T-helper 1 cell treated with Interleukin-12 subunit alpha and Interleukin-12 subunit beta and Interleukin-4 antibody, amounts not matched to agents 30 μg/mL and 1 μg/mL, for 36 hours (primary cell): ENCODE measurements around the gene RERG.

ENCODE experiments used
- H3K27ac Mint-ChIP-seq: one replicate; pipeline ENCODE4 v1.8.0; 2021; ENCODE audit warnings: mild to moderate bottlenecking, mixed read lengths
- H3K27me3 Mint-ChIP-seq: one replicate; pipeline ENCODE4 v1.8.0; 2021; ENCODE audit warnings: low read depth, mixed read lengths
- H3K36me3 Mint-ChIP-seq: one replicate; pipeline ENCODE4 v1.8.0; 2021; ENCODE audit warnings: low read depth, mixed read lengths
- H3K4me1 Mint-ChIP-seq: one replicate; pipeline ENCODE4 v1.8.0; 2021; ENCODE audit warnings: low read depth, mixed read lengths
- H3K4me3 Mint-ChIP-seq: one replicate; pipeline ENCODE4 v1.8.0; 2021; ENCODE audit warnings: mild to moderate bottlenecking, moderate library complexity, mixed read lengths
- H3K9me3 Mint-ChIP-seq: one replicate; pipeline ENCODE4 v1.8.0; 2021; ENCODE audit warnings: mixed read lengths

The RERG gene

GRCh38 chr12:15155271-15155670, 65.9 kb downstream of the RERG start:
- Mint-ChIP-seq H3K4me3 (no peak overlapping the region), H3K36me3 (no peaks in the 10 kb centered on the region), H3K27ac (no peak overlapping the region), H3K27me3 (peaks cover 4% of the 10 kb centered on the region), H3K4me1 (no peaks in the 10 kb centered on the region), H3K9me3 (no peaks in the 10 kb centered on the region)

GRCh38 chr12:15154103-15154502, 67.1 kb downstream of the RERG start:
- Mint-ChIP-seq H3K4me1 (no peaks in the 10 kb centered on the region), H3K9me3 (no peaks in the 10 kb centered on the region), H3K27me3 (peaks cover 4% of the 10 kb centered on the region), H3K36me3 (no peaks in the 10 kb centered on the region), H3K4me3 (no peak overlapping the region), H3K27ac (no peak overlapping the region)

GRCh38 chr12:15152868-15153267, 68.3 kb downstream of the RERG start:
- Mint-ChIP-seq H3K9me3 (no peaks in the 10 kb centered on the region), H3K27me3 (peaks cover 7% of the 10 kb centered on the region), H3K36me3 (no peaks in the 10 kb centered on the region)

GRCh38 chr12:15152456-15152855, 68.8 kb downstream of the RERG start:
- H3K9me3 Mint-ChIP-seq: no peaks in the 10 kb centered on the region

More at GRCh38 chr12:15152868-15153267, 68.3 kb downstream of the RERG start:
- Mint-ChIP-seq H3K27ac (no peak overlapping the region), H3K4me1 (no peaks in the 10 kb centered on the region), H3K4me3 (no peak overlapping the region)

GRCh38 chr12:15151161-15152091, 69.8 kb downstream of the RERG start:
- no peak overlapping the region for H3K27ac Mint-ChIP-seq
- no peaks in the 10 kb centered on the region for H3K36me3 Mint-ChIP-seq
- H3K4me1 Mint-ChIP-seq: no peaks in the 10 kb centered on the region
- H3K27me3 Mint-ChIP-seq: peaks cover 7% of the 10 kb centered on the region
- no peak overlapping the region for H3K4me3 Mint-ChIP-seq
- no peaks in the 10 kb centered on the region for H3K9me3 Mint-ChIP-seq

More at GRCh38 chr12:15152456-15152855, 68.8 kb downstream of the RERG start:
- Mint-ChIP-seq H3K27me3 (peaks cover 7% of the 10 kb centered on the region), H3K4me3 (no peak overlapping the region), H3K36me3 (no peaks in the 10 kb centered on the region), H3K4me1 (no peaks in the 10 kb centered on the region), H3K27ac (no peak overlapping the region)

GRCh38 chr12:15146585-15146984, 74.6 kb downstream of the RERG start:
- Mint-ChIP-seq H3K27ac (no peak overlapping the region), H3K9me3 (no peaks in the 10 kb centered on the region), H3K36me3 (no peaks in the 10 kb centered on the region), H3K4me1 (no peaks in the 10 kb centered on the region), H3K4me3 (no peak overlapping the region), H3K27me3 (peaks cover 4% of the 10 kb centered on the region)

- Mint-ChIP-seq H3K9me3 (no peaks in the 10 kb centered on the region), H3K36me3 (no peaks in the 10 kb centered on the region), H3K4me3 (no peak overlapping the region), H3K4me1 (no peaks in the 10 kb centered on the region), H3K27ac (no peak overlapping the region), H3K27me3 (peaks cover 8% of the 10 kb centered on the region)
These were observed 77.8 kb downstream of the RERG start for GRCh38 chr12:15143467-15143866.

- peaks cover 4% of the 10 kb centered on the region for H3K27me3 Mint-ChIP-seq
- H3K4me3 Mint-ChIP-seq: no peak overlapping the region
- H3K4me1 Mint-ChIP-seq: no peaks in the 10 kb centered on the region
- no peaks in the 10 kb centered on the region for H3K9me3 Mint-ChIP-seq
- H3K27ac Mint-ChIP-seq: no peak overlapping the region
- no peaks in the 10 kb centered on the region for H3K36me3 Mint-ChIP-seq
These were observed 78.5 kb downstream of the RERG start for GRCh38 chr12:15142711-15143110.

- no peaks in the 10 kb centered on the region for H3K36me3 Mint-ChIP-seq
- no peaks in the 10 kb centered on the region for H3K9me3 Mint-ChIP-seq
- H3K27me3 Mint-ChIP-seq: peaks cover 13% of the 10 kb centered on the region
- H3K4me3 Mint-ChIP-seq: no peak overlapping the region
- no peaks in the 10 kb centered on the region for H3K4me1 Mint-ChIP-seq
- H3K27ac Mint-ChIP-seq: no peak overlapping the region
These were observed 89.8 kb downstream of the RERG start for GRCh38 chr12:15131431-15131830.

GRCh38 chr12:15130541-15130940, 90.7 kb downstream of the RERG start:
- Mint-ChIP-seq H3K4me3 (no peak overlapping the region), H3K36me3 (no peaks in the 10 kb centered on the region), H3K9me3 (no peaks in the 10 kb centered on the region)

GRCh38 chr12:15123401-15123800, 97.8 kb downstream of the RERG start:
- Mint-ChIP-seq H3K9me3 (no peaks in the 10 kb centered on the region), H3K36me3 (no peaks in the 10 kb centered on the region), H3K4me1 (no peaks in the 10 kb centered on the region), H3K27me3 (peaks cover 13% of the 10 kb centered on the region), H3K27ac (no peak overlapping the region), H3K4me3 (no peak overlapping the region)

More at GRCh38 chr12:15130541-15130940, 90.7 kb downstream of the RERG start:
- Mint-ChIP-seq H3K27me3 (peaks cover 13% of the 10 kb centered on the region), H3K4me1 (no peaks in the 10 kb centered on the region), H3K27ac (no peak overlapping the region)

- peaks cover 13% of the 10 kb centered on the region for H3K27me3 Mint-ChIP-seq
These were observed 98.9 kb downstream of the RERG start for GRCh38 chr12:15122344-15122743.

GRCh38 chr12:15118955-15119354, 102.3 kb downstream of the RERG start:
- Mint-ChIP-seq H3K9me3 (no peaks in the 10 kb centered on the region), H3K4me1 (no peaks in the 10 kb centered on the region), H3K27me3 (peaks cover 8% of the 10 kb centered on the region), H3K36me3 (no peaks in the 10 kb centered on the region), H3K27ac (no peak overlapping the region), H3K4me3 (no peak overlapping the region)

More at GRCh38 chr12:15122344-15122743, 98.9 kb downstream of the RERG start:
- Mint-ChIP-seq H3K9me3 (no peaks in the 10 kb centered on the region), H3K4me1 (no peaks in the 10 kb centered on the region), H3K4me3 (no peak overlapping the region), H3K36me3 (no peaks in the 10 kb centered on the region), H3K27ac (no peak overlapping the region)

- Mint-ChIP-seq H3K4me3 (no peak overlapping the region), H3K4me1 (no peaks in the 10 kb centered on the region), H3K36me3 (no peaks in the 10 kb centered on the region), H3K27ac (no peak overlapping the region), H3K27me3 (peaks cover 12% of the 10 kb centered on the region), H3K9me3 (no peaks in the 10 kb centered on the region)
These were observed 104.2 kb downstream of the RERG start for GRCh38 chr12:15116983-15117382.

GRCh38 chr12:15116086-15116485, 105.1 kb downstream of the RERG start:
- H3K27ac Mint-ChIP-seq: no peak overlapping the region
- no peaks in the 10 kb centered on the region for H3K9me3 Mint-ChIP-seq
- no peak overlapping the region for H3K4me3 Mint-ChIP-seq
- no peaks in the 10 kb centered on the region for H3K36me3 Mint-ChIP-seq
- peaks cover 12% of the 10 kb centered on the region for H3K27me3 Mint-ChIP-seq
- H3K4me1 Mint-ChIP-seq: no peaks in the 10 kb centered on the region
